GM12875 (cell line): Measurements from ENCODE around the gene USP48.
A peak's percentile ranks its signal among the peaks of the same experiment; 100 is the strongest.
"Not testable (repeated sequence)": the region's sequence is repeated elsewhere in the genome, so short reads cannot be mapped to it uniquely, and the experiment has no call there.

Source experiments
- H3K4me3 ChIP-seq: one replicate; pipeline ENCODE4 v1.5.1; 2011; ENCODE audit warnings: low read depth, low read length, control low read depth
- TF ChIP-seq, protein P1 (sequence below): IDR thresholded peaks from 2 replicates; pipeline ENCODE4 v1.5.1; 2011; ENCODE audit warnings: low read depth, mild to moderate bottlenecking, control low read depth, inconsistent platforms, low read length, moderate library complexity, borderline replicate concordance; ENCODE audit not compliant: insufficient read depth

Gene USP48

DNA sequence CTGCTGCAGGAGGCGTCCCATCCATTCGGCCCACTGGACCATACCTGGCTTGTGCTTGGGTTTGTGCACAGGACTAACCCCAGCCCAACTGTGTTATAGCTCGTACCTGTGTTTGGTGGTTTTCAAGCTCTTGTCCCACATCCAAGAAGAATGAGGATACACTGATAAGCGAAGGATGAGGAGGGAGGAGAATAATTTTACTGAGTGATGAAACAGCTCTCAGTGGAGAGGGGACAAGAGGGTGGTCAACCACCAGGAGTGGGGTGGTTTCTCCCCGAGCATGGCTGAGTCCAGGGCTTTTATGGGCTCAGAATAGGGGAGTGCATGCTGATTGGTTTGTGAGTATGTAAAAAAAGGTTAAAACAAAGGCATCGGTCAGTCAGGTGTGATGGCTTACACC, 12.1 kb upstream of the USP48 start:
- no peak overlapping the region for H3K4me3 ChIP-seq
- TF ChIP-seq, protein P1, sequence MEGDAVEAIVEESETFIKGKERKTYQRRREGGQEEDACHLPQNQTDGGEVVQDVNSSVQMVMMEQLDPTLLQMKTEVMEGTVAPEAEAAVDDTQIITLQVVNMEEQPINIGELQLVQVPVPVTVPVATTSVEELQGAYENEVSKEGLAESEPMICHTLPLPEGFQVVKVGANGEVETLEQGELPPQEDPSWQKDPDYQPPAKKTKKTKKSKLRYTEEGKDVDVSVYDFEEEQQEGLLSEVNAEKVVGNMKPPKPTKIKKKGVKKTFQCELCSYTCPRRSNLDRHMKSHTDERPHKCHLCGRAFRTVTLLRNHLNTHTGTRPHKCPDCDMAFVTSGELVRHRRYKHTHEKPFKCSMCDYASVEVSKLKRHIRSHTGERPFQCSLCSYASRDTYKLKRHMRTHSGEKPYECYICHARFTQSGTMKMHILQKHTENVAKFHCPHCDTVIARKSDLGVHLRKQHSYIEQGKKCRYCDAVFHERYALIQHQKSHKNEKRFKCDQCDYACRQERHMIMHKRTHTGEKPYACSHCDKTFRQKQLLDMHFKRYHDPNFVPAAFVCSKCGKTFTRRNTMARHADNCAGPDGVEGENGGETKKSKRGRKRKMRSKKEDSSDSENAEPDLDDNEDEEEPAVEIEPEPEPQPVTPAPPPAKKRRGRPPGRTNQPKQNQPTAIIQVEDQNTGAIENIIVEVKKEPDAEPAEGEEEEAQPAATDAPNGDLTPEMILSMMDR = no peak

DNA sequence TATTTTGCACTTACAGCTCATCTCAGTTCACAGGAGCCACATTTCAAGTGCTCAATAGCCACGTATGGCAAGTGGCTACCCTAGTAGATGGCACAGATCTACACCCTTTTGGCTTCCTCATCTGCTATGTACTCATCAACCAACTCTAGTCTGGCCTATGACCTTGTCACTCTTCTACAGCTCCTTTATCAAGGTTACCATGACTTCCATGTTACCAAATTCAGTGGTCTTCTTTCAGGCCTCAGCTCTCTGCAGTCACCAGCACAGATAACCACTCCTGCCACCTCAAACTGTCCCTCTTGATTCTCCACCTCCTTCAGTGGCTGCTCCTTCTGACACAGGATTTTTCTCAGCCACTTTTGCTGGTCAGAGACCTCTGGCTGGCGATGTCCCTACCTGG, 11.7 kb upstream of the USP48 start:
- no peak overlapping the region for H3K4me3 ChIP-seq
- TF ChIP-seq, protein P1 = no peak

DNA sequence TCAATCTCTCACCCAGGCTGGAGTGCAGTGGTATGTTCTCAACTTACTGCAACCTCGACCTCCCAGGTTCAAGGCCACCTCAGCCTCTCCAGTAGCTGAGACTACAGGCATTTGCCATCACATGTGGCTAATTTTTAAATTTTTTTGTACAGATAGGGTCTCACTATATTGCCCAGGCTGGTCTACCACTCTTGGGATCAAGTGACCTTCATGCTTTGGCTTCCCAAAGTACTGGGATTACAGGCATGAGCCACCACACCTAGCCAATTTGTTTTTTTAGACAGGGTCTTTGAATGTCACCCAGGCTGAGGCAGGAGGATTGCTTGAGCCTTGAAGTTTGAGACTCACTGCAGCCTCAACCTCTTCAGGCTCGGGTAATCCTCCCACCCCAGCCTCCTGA, 10.2 kb upstream of the USP48 start:
- TF ChIP-seq, protein P1 = no peak
- no peak overlapping the region for H3K4me3 ChIP-seq

DNA sequence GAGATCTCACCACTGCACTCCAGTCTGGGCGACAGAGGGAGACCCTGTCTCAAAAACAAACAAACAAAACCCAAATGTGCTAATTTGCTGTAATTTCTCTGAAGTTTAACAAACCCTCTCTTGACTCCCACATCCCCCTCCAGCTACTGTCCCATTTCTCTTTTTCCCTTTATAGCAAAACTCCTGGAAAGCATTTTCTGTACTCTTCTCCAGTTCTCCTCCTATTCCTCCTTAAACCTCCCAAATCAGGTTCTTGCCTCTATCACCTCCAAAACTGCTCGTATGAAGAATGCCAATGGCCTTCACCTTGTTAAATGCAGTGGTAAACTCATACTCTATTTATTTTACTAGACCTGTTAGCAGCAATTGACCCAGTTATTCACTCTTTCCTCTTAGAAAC, 3.7 kb upstream of the USP48 start:
- H3K4me3 ChIP-seq = no peak overlapping the region
- TF ChIP-seq, protein P1 = no peak

DNA sequence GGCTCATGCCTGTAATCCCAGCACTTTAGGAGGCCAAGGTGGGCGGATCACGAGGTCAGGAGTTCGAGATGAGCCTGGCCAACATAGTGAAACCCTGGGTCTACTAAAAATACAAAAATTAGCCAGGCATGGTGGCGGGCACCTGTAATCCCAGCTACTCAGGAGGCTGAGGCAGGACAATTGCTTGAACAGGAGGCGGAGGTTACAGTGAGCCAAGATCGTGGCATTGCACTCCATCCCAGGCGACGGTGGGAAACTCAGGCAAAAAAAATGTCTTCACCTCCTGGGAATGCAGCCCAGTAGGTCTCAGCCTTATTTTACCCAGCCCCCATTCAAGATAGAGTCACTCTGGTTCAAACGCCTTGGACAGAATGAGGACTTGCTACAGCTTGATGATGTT, 2.8 kb upstream of the USP48 start:
- H3K4me3 ChIP-seq = not testable (repeated sequence)

DNA sequence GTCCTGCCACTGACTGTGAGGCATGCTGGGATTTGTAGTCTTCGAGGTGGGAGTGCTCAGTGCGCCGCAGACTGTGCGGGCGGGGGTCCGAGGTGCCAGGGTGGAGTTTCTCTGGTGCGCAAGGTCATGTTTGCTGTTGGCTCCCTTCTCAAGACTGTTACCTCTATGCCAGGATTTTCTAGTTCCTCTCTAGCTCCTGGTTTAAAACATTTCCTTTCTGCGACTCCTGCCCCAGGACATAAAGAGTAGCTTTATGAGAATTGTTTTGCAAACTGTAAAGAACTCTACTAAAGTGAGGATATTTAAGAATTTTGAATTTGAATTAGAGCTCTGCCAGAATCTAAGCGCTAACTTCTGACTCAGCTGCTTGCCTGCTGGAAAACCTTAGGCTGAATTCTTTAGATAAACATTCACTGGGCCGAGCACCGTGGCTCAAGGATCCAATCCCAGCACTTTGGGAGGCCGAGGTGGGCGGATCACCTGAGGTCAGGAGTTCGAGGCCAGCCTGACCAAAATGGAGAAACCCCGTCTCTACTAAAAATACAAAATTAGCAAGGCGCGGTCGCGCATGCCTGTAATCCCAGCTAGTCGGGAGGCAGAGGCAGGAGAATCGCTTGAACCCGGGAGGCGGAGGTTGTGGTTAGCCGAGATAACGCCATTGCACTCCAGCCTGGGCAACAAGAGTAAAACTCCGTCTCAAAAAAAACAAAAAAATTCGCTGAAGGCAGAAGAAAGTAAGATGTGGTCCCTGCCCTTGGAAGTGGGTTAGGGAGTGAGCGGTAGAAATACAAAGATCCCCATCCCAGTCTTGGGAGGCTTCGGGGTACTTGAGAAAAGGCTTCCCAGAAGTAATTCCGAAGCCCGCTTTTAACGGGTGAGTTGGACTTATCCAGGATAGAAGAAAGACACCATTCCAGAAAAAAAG, 992 bp upstream of the USP48 start:
- peak overlapping the region; percentile 97 for H3K4me3 ChIP-seq
- TF ChIP-seq, protein P1 = no peak

DNA sequence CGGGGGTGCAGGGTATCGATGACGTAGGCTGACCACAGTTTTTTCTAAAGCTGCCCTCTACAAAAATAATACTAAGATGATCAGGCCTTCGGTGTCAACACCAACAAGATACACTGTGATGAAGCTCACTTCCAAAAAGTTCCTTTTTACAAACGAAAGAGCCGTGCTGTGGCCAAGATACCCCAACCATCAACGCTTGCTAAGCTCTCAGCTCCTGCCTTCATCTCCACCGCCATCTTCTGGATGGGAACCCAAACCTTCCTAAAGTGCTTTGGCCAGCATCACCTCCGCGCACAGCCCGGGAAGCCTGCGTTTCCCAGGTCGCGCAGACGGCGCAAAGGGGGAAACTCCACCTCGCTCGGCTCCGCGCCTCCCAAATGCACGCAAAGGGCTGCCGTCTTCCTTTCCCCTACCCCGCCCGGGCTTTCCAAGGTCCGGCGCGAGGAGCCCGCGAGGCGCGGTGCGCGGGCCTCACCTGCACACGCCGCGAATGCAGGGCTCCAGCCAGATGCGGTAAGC, 541 bp downstream of the USP48 start:
- TF ChIP-seq, protein P1 = no peak
- peak overlapping the region; percentile 97 for H3K4me3 ChIP-seq
